Middle frontal gyrus (tissue), 1 donor: Measurements from ENCODE around the gene MMAB.

Experiments
- DNase-seq: peaks from one replicate; pipeline ENCODE4 v3.0.0-alpha.2; 2015; ENCODE audit warnings: low spot score; ENCODE audit errors: extremely low spot score

Gene MMAB

GRCh38 chr12:109586385-109587296 is 13.3 kb upstream of the MMAB start:
- DNase-seq, result no peak

DNA sequence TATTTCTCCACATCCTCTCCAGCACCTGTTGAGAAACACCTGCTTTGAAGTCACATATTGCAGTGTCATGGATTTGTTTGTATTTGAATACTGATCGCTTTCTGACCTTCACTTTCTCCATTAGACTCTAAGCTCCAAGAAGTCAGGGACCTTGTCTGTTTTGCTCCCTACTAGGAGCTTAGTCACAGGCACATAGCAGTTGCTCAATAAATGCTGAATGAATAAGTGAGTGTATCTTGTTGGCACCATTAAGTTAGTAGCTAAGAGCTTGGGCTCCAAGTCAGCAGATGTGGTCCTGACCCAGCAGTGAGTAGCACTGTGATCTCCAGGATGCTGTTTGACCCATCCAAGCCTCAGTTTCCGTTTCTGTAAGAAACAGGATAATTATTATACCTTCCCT is 10.4 kb upstream of the MMAB start:
- DNase-seq, result no peak

- no peak for DNase-seq
Measured at GRCh38 chr12:109582636-109583035, 9.3 kb upstream of the MMAB start.

GRCh38 chr12:109581856-109582255 is 8.6 kb upstream of the MMAB start:
- DNase-seq, result no peak

GRCh38 chr12:109581334-109581691 is 8.0 kb upstream of the MMAB start:
- DNase-seq, result no peak

DNA sequence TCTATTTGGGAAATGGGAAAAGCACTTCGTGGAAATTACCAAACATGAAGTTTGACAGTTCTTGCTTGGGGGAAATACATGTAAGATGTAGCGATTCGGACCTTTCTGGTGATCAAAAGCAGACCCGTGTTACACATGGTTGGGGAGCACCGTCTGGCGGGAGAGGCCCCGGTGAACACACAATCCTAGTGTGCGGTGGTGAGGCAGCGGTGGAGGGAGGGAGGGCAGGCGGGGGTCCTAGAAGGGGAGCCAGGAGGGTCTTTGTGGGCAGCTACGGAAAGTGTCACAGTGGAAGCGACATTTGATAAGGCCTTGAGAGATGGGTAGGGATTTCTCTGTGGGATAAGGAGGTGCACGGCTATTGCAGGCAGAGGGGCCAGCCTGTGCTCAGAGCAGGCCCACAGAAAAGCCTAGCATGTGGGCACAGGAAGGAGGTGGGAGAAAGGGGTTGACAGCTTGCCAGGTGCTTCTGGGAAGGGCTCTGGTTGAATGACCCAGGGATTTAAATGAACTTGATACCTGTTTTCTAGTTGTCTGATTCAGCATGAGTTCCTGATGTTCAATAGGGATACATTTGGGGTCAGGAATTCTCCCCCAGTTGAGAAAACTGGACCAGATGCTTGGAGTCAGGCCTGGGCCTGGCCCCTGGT is 7.5 kb upstream of the MMAB start:
- no peak for DNase-seq

DNA sequence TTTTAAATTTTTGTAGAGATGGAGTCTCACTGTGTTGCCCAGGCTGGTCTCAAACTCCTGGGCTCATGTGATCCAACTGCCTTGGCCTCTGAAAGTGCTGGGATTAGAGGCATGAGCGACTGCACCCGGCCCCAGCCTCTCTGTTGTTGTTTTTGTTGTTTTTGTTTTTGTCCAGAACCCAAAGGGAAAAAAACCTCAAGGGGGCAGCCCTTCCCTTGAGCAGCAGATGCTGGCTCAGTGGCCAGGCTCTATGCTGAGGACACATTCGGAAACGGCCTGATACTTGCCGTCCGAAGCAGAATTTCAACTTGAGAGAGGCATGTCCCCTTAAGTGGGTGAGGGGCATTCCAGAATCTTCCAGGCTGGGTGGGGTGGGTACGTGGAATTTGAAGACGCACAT is 7.0 kb upstream of the MMAB start:
- no peak for DNase-seq

DNA sequence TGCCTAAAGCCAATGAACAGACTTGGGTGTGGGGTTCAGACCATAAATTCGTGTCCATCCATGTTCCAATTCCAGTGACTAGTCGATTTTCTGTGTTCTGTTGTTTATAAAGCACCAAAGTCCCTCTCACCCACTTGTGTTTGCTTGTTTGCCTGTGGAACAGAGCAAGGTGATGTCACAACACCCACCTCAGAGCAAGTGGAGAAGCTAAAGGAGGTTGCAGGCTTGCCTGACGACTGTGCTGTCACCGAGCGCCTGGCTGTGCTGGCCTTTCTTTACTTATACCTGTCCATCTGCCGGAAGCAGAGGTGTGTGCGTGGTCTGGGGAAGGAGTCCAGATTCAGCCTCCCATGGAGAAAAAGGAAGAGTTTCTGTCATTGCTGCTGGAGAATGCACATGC is 6.3 kb upstream of the MMAB start:
- DNase-seq, result no peak

- no peak for DNase-seq
Measured at GRCh38 chr12:109578330-109578927, 5.1 kb upstream of the MMAB start.

GRCh38 chr12:109577311-109577710 is 4.0 kb upstream of the MMAB start:
- no peak for DNase-seq

DNA sequence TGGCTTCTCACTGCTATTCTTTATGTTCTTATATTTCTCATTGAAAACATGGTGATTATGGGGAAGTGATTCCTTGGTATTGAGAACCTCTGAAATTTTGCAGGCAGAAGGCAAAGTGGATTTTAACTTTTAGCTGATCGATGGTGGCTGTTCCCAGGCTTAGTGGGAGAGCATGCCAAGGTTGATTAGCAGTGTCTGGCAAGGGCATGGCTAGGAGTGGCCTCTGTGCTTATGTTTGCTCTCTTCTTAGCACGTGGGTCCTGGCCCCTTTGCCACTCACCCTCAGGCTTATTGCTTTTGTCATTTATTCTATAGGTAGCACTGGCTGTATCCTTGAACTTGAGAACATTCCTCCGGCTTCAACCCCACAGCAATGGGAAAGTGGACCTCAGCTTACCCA is 2.4 kb upstream of the MMAB start:
- no peak for DNase-seq

GRCh38 chr12:109573914-109574244 is 575 bp upstream of the MMAB start:
- DNase-seq, result no peak

- DNase-seq, result no peak
Measured at GRCh38 chr12:109572506-109572845, 828 bp downstream of the MMAB start.

GRCh38 chr12:109571773-109572505 is 1.4 kb downstream of the MMAB start:
- no peak for DNase-seq

GRCh38 chr12:109568486-109568885 is 4.8 kb downstream of the MMAB start:
- no peak for DNase-seq

GRCh38 chr12:109567967-109568366 is 5.3 kb downstream of the MMAB start:
- no peak for DNase-seq

DNA sequence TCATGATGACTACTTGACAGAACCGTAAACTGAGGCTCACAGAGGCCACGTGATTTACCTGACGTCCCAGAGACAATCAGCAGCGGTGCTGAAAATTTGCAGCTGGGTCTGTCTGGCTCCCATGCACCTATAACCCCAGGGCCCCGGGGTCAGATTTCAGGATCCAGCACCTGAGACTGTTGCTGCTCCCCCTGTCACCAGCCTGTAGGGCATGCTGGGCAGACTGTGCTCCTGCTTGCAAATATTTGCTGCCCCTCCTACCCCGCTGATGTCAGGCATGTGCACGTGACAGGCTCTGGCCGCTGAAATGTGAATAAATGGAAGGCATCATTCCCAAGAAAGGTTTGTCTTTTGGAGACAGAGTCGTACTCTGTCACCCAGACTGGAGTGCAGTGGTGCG is 6.0 kb downstream of the MMAB start:
- DNase-seq, result no peak

DNA sequence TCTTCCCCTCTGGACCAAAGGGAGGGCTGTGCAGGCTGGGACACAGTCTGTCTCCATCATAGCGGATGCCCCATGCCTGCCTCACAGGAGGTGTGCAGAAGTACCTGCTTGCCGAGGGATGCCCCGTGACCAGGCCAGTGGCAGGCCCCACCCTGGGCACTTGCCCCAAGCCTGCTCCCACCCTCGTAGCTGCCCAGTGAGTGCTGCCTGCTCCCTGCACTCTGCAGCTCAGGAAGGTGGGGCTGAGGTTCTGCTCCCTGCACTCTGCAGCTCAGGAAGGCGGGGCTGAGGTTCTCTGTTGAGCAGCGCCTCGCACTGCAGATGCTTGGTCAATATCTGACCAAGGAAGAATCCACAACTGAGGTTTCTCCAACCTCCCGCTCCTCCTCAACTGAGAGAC is 6.9 kb downstream of the MMAB start:
- no peak for DNase-seq

- DNase-seq, result no peak
Measured at GRCh38 chr12:109563291-109564284, 9.7 kb downstream of the MMAB start.

DNA sequence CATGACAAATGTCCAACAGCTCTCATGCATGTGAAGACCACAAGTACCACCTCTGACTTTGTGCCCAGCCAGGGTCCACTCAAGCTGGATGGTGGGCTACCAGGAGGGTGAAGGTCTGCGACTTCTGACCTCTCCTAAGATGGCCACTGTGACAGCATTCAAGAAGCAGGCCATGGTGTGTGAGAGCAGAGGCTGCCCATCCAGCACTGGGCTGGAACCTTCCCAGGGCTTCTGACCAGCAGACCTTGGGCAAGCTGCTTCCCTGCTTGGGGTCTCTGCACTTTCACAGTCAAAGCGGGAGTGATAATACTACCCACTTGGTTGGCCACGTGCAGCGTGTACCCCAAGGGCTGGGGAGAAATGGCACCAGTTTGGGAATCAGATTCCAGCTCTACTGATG is 10.4 kb downstream of the MMAB start:
- DNase-seq, result no peak

DNA sequence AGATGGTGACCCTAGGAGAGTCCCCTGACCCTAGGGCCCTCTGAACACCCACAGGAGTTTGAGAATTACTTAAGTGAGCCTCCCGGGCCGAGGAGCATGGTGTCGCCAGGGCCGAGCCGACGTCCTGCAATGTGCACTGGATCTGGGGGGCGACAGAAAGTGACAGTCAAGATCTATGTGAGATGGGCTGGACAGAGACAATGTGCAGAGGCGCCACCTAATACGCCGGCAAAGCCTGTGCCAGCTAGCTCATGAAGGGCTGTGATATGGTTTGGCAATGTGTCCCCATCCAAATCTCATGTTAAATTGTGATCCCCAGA is 11.6 kb downstream of the MMAB start:
- no peak for DNase-seq
